ENCODE results near the gene ZNF665.
"Not testable (repeated sequence)": the region's sequence is repeated elsewhere in the genome, so short reads cannot be mapped to it uniquely, and the experiment has no call there.

ZNF665 gene

DNA sequence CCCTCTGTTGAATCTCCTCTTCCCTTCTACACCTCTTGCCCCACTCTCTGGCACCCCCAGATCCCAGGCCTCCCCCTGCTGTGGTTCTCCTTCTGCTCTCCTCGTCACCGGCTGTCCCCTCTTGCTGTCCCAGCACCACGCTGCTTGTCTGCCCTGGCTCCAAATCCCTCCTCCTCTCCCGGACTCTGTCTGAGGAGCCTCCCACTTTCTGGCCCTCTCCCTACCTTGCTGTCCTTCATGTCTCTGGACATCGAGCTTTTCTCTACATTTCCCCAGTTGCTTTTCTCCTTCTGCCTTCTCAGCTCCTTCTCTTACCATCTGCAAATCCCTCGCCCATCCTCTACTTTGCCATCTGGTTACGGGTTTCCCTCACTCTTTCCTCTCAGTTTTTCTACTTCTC, 35.5 kb downstream of the ZNF665 start:
- no peak for DNase-seq

DNA sequence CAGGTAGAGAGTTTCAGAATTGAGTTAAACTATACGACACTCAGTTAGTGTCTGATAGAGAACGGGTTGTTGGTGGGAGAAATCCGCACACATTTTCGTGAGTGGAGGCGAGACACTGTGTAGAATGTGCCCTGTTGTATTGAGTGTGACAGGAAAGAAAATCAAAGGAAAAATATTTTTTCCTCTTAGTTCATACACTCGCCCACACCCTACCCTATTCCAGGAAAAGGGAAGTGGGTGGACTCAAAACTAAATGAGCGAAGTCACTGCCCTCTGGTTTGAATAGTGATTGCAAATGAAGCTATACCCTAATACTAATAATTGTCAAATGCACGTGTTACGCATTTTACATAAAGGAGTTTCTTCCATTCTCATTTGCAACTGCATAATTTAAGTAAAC, 36.3 kb downstream of the ZNF665 start:
- DNase-seq, result no peak

DNA sequence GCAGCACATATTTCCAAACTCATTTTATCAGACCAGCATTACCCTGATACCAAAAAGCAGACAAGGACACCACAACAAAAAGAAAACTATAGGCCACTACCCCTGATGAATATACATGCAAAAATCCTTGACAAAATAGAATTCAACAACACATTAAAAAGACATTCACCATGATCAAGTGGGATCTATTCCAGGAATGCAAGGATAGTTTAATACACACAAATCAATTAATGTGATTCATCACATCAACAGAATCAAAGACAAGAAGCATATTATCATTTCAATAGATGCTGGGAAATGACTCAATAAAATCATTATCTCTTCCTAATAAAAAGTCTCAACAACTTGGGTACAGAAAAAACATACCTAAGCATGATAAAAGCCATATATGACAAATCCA, 45.5 kb downstream of the ZNF665 start:
- no peak for DNase-seq

DNA sequence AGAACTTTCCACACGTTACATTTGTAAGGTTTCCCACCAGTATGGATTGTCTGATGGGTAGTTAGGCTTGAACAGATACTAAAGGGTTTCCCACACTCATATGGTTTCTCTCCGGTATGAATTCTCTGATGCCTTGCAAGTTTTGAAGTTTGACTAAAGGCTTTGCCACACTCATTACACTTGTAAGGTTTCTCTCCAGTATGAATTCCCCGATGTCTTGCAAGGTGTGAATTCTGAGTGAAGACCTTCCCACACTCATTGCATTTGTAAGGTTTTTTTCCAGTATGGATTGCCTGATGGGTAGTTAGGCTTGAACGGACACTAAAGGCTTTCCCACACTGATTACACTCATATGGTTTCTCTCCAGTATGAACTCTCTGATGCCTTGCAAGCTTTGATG, 52.8 kb downstream of the ZNF665 start:
- no peak for DNase-seq

DNA sequence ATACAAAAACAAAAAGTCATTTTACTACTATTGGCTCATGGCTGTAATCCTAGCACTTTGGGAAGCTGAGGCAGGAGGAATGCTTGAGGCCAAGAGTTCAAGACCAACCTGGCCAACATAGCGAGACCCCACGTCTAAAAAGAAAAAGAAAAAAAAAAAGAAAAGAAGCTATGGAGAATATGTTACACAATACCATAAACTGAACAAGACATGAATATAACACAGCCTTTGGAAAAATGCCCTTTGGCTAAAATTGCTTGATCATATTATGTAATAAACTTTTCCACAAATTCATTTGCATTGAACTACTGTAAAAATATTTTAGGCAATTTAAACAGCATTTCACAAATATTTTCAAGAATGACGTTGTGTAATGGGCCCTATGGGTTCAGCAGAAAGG, 56.7 kb downstream of the ZNF665 start:
- DNase-seq, result no peak

DNA sequence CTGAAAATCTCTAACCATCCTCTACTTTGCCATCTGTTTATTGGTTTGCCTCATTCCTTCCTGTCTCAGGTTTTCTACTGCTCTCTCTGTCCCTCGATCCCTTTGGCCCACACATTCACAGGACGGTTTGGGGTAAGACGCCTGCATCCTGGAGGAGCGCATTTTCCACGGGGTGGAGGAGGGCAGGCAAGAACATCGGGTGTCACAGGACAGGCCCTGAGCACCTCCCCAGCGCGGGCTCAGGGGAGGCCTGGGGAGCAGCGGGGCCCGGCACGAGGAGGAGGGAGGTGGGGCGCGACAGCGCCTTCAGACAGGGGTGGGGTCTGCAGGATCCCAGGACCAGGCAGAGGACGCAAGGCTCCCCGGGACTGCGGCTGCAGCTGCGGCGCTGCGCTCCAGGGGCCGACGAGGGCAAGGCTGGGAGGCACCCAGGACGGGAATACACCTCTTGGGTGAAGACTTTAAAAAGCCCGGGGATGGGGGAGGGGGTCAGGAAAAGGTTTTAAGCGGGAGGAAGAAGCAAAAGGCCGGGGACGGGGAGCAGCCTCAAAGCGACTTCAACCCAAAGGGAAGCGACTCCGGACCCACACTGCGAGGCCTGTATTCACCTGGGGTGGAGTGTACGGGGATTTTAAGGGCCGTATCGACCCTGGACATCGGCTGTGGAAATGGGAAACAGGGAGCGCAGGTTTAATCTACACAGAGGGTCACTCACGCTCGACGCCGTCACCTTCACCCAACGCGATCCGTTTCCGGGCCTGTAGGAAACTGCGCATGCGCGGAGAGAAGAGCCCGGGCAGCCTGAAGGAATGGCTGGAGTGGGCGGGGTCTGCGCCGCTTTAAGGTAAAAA, 60.8 kb downstream of the ZNF665 start, which contains the start of gene ZNF415:
ZNF415 (minus strand) TSS at position 770 of the 851 bp plus-strand sequence. CDS start 10,234 bp downstream, outside the sequence.
- peak; percentile 76 for DNase-seq

DNA sequence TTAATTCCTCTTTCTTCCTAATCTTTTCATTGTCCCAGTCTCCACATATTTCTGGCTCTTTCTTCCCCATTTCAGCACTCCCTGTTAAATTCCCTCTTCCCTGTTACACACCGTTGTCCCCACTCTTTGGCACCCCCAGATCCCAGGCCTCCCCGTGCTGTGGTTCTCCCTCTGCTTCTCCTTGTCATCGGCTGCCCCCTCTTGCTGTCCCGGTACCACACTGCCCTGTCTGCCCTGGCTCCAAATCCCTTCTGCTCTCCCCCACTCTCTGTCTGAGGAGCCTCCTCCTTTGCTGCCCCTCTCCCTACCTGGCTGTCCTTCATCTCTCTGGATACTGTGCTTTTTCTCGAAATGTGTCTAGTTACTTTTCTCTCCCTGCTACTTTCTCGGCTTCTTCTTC, 61.4 kb downstream of the ZNF665 start:
- DNase-seq, result no peak

DNA sequence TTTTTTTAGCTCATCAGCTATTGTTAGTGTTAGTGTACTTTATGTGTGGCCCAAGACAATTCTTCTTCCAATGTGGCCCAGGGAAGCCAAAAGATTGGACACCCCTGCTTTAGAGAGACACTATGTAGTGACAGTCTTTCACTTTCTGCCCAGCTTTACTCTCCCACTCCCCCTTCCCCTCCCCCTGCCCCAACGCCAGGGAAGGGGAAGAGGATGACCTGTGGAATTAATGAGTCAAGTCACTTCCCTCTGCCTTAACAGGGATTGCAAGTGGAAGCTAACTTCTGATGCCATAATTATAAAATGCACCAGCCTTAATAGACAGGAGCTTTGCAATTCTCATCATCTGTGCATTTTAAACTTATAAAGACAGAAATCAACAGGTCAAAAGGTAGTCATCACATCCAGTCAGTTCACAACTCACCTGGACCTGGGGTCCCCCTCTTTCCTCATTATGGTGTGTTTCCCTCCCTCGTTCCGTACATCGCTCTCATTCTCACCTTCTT, 62.0 kb downstream of the ZNF665 start:
- no peak for DNase-seq

DNA sequence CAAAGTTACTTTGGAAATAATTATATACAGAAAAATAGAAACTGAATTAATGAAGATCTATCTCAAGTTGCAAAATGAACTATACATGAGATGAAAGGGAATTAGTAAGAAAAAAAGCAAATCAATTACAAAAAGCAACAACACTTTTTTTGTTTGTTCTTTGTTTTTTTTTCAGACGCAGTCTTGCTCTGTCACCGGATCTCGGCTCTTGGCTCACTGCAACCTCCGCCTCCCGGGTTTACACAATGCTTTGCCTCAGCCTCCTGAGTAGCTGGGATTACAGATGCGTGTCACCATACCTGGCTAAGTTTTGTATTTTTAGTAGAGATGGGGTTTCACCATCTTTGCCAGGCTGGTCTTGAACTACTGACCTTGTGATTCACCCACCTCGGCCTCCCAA, 62.7 kb downstream of the ZNF665 start:
- no peak for DNase-seq

DNA sequence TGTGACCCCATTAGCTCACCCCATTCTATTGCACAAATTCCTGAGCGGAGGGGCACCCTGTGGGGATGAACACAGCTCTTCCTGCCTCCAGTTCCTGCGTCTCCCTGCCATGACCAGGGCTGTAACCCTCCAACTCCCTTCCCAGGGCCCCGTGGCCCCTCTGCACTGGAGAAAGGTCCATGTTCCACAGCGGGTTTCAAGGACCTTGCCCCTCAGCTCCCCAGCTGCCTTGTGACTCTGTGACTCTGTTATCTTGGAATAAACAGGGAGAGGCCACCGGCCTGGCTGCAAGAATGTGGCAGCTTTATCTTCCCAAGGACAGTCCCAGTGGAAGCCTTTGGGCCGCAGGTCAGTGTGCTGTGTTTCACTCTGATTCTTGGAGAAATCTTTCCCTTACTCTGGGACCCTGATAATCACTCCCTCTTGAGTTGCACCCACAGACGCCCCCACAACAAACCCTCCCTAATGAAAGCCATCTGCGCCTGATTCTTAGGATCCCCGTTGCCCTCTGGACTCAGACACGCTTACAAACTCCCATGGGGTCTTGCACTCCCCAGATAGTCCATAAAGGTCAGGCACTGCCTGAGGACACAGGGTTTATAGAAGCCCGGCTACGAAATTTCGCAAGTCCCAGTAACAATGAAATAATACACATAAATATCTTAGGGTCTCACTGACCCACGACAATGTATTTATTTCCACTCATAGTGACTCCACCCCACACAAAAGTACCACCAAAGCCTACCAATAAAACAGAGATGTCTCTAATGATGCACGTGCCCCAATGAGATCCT, 66.2 kb downstream of the ZNF665 start:
- not testable (repeated sequence) for DNase-seq

DNA sequence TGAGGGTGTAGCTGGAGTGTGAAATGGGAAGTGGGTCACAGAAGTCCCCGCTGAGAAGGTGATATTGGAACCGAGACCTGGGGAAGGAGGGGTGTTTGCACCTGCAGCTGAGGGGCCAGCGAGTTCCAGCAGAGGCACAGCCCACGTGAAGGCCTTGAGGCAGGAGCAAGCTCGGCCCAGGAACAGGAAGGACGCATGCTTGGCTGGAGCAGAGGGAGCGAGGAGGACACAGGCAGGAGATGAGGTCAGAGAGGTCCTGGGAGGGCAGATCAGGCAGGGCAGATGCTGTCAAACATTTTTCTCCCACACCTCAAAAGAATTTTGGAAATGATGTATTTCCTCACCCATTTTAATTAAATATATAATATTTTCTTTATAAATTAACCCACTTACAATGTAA, 69.8 kb downstream of the ZNF665 start:
- no peak for DNase-seq
